ENCODE measurements around the gene NDUFA1. TPM values are rescaled to one million over a fixed set of nuclear protein-coding genes. Genes with fewer than 3 reads are reported as not detected.

NDUFA1 gene
- total and polyA plus RNA-seq, 9 of the 15 experiments (the other 6 are each of a cell fraction or from before 2014, with no cell fraction given): 162 to 1,285 (median 383) TPM

- peak; percentile 58; the same call in 1 of the 2 replicates for TF ChIP-seq TOE1 (IDR thresholded peaks at IDR 0.05; ENCODE audit: borderline replicate concordance)
- no peak for TF ChIP-seq TOE1 (CRISPR knock-in tag; IDR thresholded peaks at IDR 0.05; ENCODE audit: borderline replicate concordance, low read depth)
- peak; percentile 49; the same call in 1 of the 2 replicates for TF ChIP-seq SP1 (CRISPR knock-in tag; IDR thresholded peaks at IDR 0.05)
- TF ChIP-seq ELF1 (tag; IDR thresholded peaks at IDR 0.05): peak; percentile 86
- TF ChIP-seq GTF2F1 (IDR thresholded peaks at IDR 0.05; ENCODE audit: low read depth, low read length): peak; percentile 81; the same call in 1 of the 2 replicates
- peak; percentile 63 for TF ChIP-seq POU5F1 (IDR thresholded peaks at IDR 0.05; ENCODE audit: borderline replicate concordance, low read depth, low read length, partially characterized antibody)
- peak; percentile 55; the same call in 1 of the 2 replicates for TF ChIP-seq THAP12 (CRISPR knock-in tag; IDR thresholded peaks at IDR 0.05)
- TF ChIP-seq PCBP1 (IDR thresholded peaks at IDR 0.05; ENCODE audit: low read depth, low read length, poor library complexity, severe bottlenecking): no peak
- 0 out of 2 replicates have a peak, but pooled peaks have one; percentile 64 for TF ChIP-seq PML (IDR thresholded peaks at IDR 0.05; ENCODE audit: low read length)
- TF ChIP-seq KLF13 (tag; IDR thresholded peaks at IDR 0.05; ENCODE audit: borderline replicate concordance, low read depth): no peak
- 0 out of 2 replicates have a peak, but pooled peaks have one; percentile 47 for TF ChIP-seq CTBP1 (IDR thresholded peaks at IDR 0.05; ENCODE audit: borderline replicate concordance)
- no peak for TF ChIP-seq ZNF324 (CRISPR knock-in tag; IDR thresholded peaks at IDR 0.05)
- no peak for TF ChIP-seq CUX1 (CRISPR knock-in tag; IDR thresholded peaks at IDR 0.05)
- no peak for TF ChIP-seq FOXO4 (CRISPR knock-in tag; IDR thresholded peaks at IDR 0.05)
- peak; percentile 18 for TF ChIP-seq MEIS2 (IDR thresholded peaks at IDR 0.05; ENCODE audit: partially characterized antibody)
- TF ChIP-seq, protein P1, sequence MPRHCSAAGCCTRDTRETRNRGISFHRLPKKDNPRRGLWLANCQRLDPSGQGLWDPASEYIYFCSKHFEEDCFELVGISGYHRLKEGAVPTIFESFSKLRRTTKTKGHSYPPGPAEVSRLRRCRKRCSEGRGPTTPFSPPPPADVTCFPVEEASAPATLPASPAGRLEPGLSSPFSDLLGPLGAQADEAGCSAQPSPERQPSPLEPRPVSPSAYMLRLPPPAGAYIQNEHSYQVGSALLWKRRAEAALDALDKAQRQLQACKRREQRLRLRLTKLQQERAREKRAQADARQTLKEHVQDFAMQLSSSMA (CRISPR knock-in tag; IDR thresholded peaks at IDR 0.05): peak; percentile 97
These were observed at the start of gene NDUFA1, which contains the start of gene RNF113A (continued) for GRCh38 chrX:119871599-119872395.

Measured in K562 (cell line).